ENCODE data around the gene MUC7. TPM values are rescaled to one million over a fixed set of nuclear protein-coding genes. Genes with fewer than 3 reads are reported as not detected.
"Not testable (repeated sequence)": the region's sequence is repeated elsewhere in the genome, so short reads cannot be mapped to it uniquely, and the experiment has no call there.

Gene MUC7
- total RNA-seq, 1 donor: not detected

GRCh38 chr4:70452946-70453345 lies 19.1 kb upstream of the MUC7 start:
- no peak for DNase-seq (ENCODE audit: low read depth)
- TF ChIP-seq CTCF (IDR thresholded peaks at IDR 0.05; ENCODE audit: insufficient read depth, low read depth, low read length): no peak
- no peak overlapping the region for H3K4me3 ChIP-seq (ENCODE audit: low read depth, low read length)

- no peak overlapping the region for H3K4me3 ChIP-seq (ENCODE audit: low read depth, low read length)
- no peak for DNase-seq (ENCODE audit: low read depth)
- TF ChIP-seq CTCF (IDR thresholded peaks at IDR 0.05; ENCODE audit: insufficient read depth, low read depth, low read length): no peak
Measured at GRCh38 chr4:70463335-70463734, 8.7 kb upstream of the MUC7 start.

DNA sequence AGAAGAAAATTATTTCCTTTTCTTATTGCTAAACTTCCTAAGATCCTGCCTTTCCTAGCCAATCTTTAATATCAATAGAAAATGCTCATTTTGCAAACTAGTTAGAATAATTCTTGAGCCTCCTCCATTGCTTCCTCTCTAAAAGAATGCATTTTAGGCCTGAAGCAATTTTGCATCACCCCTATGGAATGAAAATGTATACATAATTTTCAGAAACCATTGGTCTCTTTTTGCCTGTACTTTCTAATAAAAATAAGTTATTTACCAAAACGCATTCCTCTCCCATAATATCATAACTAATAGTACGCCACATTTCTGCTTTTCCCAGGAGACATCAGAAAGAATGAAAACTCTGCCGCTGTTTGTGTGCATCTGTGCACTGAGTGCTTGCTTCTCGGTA lies 1.7 kb downstream of the MUC7 start:
- H3K4me3 ChIP-seq (ENCODE audit: low read depth, low read length): no peak overlapping the region
- DNase-seq (ENCODE audit: low read depth): peak; percentile 51
- TF ChIP-seq CTCF (IDR thresholded peaks at IDR 0.05; ENCODE audit: insufficient read depth, low read depth, low read length): no peak

DNA sequence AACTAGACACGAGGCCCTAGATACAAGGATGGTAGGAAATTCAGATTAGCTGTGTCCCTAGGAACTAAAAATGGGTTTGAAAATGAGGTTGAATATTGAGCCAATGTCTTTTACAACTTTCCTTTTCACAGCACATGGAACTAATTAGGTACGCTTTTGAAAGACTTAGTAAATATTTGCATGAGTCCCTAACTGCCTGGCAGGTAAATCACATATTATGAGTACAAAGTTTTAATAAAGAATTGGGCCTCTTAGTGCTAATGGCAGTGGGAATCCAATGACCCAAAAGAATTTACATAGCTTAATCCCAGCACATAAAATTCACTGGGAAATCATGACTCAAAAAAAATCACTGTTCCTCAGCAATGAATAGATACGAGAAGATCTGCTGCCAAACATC lies 16.8 kb downstream of the MUC7 start:
- TF ChIP-seq CTCF (IDR thresholded peaks at IDR 0.05; ENCODE audit: insufficient read depth, low read depth, low read length): no peak

GRCh38 chr4:70496231-70496630 lies 24.2 kb downstream of the MUC7 start:
- no peak for DNase-seq (ENCODE audit: low read depth)
- H3K4me3 ChIP-seq (ENCODE audit: low read depth, low read length): no peak overlapping the region
- no peak for TF ChIP-seq CTCF (IDR thresholded peaks at IDR 0.05; ENCODE audit: insufficient read depth, low read depth, low read length)

More for the DNA sequence above, 16.8 kb downstream of the MUC7 start:
- H3K4me3 ChIP-seq (ENCODE audit: low read depth, low read length): no peak overlapping the region
- DNase-seq (ENCODE audit: low read depth): no peak

DNA sequence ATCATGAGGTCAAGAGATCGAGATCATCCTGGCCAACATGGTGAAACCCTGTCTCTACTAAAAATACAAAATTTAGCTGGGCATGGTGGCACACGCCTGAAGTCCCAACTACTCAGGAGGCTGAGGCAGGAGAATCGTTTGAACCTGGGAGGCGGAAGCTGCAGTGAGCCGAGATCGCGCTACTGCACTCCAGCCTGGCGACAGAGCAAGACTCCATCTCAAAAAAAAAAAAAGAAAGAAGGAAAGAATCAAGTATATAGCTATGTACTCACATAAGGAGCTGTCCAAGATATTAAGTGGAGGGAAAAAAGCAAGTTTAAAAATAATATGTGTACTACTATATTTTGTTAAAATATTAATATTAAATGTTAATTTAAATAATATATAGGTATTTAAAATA lies 29.8 kb downstream of the MUC7 start:
- not testable (repeated sequence) for H3K4me3 ChIP-seq (ENCODE audit: low read depth, low read length)
- DNase-seq (ENCODE audit: low read depth): peak; percentile 5

GRCh38 chr4:70504733-70505132 lies 32.7 kb downstream of the MUC7 start:
- no peak for DNase-seq (ENCODE audit: low read depth)
- TF ChIP-seq CTCF (IDR thresholded peaks at IDR 0.05; ENCODE audit: insufficient read depth, low read depth, low read length): no peak
- H3K4me3 ChIP-seq (ENCODE audit: low read depth, low read length): no peak overlapping the region

Measured in fibroblast of villous mesenchyme (primary cell).